ENCODE measurements around the gene UTP14A. TPM values are rescaled to one million over a fixed set of nuclear protein-coding genes. Genes with fewer than 3 reads are reported as not detected.

Gene UTP14A
- polyA plus RNA-seq, 2 of the 4 experiments (the other 2 are of a cell fraction) = 38.7 to 47.3 TPM

DNA sequence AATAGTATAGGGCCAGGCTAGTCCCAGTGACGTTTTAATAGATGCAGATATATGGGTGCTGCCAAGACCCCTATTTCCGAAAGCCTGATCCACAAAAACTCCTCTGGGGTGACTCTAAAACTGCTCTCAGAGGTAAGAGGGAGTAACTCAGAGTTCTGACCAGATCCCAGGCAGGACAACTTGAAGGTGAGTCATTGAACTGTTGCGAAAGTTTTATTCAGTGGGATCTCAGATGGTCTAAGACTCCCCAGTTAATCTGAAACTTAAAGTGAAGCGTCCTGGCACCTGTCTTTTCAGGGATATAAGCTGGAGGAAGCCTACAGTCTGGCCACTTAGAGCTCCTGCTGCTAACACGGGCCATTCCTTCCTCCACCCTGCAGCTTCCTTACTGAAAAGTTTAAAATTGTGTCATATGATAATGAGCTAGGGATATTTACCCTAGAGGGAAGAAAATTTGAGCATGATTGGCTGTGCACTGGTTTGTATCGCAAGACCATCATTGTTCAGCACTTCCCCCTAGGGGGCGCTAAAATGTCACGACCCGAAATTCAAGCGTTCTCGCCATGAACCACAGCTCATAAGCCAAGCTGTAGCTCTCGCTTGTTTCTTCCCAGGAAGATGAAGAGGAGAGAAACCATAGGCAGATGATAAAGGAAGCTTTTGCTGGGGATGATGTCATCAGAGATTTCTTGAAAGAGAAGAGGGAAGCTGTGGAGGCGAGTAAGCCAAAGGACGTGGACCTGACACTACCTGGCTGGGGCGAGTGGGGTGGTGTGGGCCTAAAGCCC, 19.5 kb downstream of the UTP14A start:
- Histone ChIP-seq H3K4me1 (peaks cover 12% of the 10 kb centered on the region), H3K4me3 (no peak overlapping the region), H3K27ac (peak overlapping the region in 1 of 2 experiments; percentile 2; a peak in 1 of 6 replicates), H3K4me2 (peak overlapping the region; percentile 45), H3K9me3 (no peaks in the 10 kb centered on the region)
- peak; percentile 73 to 87 for ATAC-seq
- 48% methylated on average over 15 of the region's 15 CpGs for WGBS (ENCODE audit: missing lambda C conversion rate)
- FAIRE-seq = peak; percentile 65
- ChIA-PET CTCF (interaction anchor here (0.6 to 4.0 kb wide), 48 partner anchors 9 to 478 kb away, joined by 3 to 56 read pairs (median 4); partner anchors contain the start of genes APLN, BCORL1 and UTP14A), POLR2A (interaction anchor here (1.0 to 2.2 kb wide), 3 partner anchors 20 to 135 kb away, joined by 3 to 7 read pairs (median 5); no protein-coding TSS in a partner anchor)
- peak; percentile 45 to 82 for DNase-seq (ENCODE audit: low read depth in 1 of 2, low spot score in 1 of 2)
- TF ChIP-seq RAD21 (conservative IDR thresholded peaks at IDR 0.05 in 1 of 2, IDR thresholded peaks at IDR 0.05 in 1 of 2) = peak; percentile 61 to 74
- no peak for TF ChIP-seq ELK1 (IDR thresholded peaks at IDR 0.05; ENCODE audit: low read depth, low read length)
- no peak for TF ChIP-seq RFX5 (IDR thresholded peaks at IDR 0.05)
- no peak for TF ChIP-seq FOSL2 (IDR thresholded peaks at IDR 0.05)
- peak; percentile 35 for TF ChIP-seq FOSL2 (CRISPR knock-in tag; IDR thresholded peaks at IDR 0.05)
- no peak for TF ChIP-seq FOXS1 (CRISPR knock-in tag; IDR thresholded peaks at IDR 0.05)
- TF ChIP-seq MYC (IDR thresholded peaks at IDR 0.05; ENCODE audit: borderline replicate concordance, low read length) = no peak
- no peak for TF ChIP-seq HOXB13 (CRISPR knock-in tag; IDR thresholded peaks at IDR 0.05; ENCODE audit: low read depth)
- TF ChIP-seq ZC3H11A (IDR thresholded peaks at IDR 0.05) = no peak
- no peak for TF ChIP-seq BHLHE40 (IDR thresholded peaks at IDR 0.05; ENCODE audit: low read depth, low read length)
- no peak for TF ChIP-seq PHF8 (IDR thresholded peaks at IDR 0.05; ENCODE audit: borderline replicate concordance, low read depth)
- TF ChIP-seq KDM5A (IDR thresholded peaks at IDR 0.05) = no peak
- peak in 1 of 2 experiments; percentile 24; a peak in 1 of 4 replicates for TF ChIP-seq CEBPB (IDR thresholded peaks at IDR 0.05)
- TF ChIP-seq SMC3 (IDR thresholded peaks at IDR 0.05) = peak; percentile 41; the same call in 2 of the 3 replicates
- TF ChIP-seq JUN (IDR thresholded peaks at IDR 0.05) = no peak
- TF ChIP-seq NR3C1 (IDR thresholded peaks at IDR 0.05) = no peak
- TF ChIP-seq, protein P1, sequence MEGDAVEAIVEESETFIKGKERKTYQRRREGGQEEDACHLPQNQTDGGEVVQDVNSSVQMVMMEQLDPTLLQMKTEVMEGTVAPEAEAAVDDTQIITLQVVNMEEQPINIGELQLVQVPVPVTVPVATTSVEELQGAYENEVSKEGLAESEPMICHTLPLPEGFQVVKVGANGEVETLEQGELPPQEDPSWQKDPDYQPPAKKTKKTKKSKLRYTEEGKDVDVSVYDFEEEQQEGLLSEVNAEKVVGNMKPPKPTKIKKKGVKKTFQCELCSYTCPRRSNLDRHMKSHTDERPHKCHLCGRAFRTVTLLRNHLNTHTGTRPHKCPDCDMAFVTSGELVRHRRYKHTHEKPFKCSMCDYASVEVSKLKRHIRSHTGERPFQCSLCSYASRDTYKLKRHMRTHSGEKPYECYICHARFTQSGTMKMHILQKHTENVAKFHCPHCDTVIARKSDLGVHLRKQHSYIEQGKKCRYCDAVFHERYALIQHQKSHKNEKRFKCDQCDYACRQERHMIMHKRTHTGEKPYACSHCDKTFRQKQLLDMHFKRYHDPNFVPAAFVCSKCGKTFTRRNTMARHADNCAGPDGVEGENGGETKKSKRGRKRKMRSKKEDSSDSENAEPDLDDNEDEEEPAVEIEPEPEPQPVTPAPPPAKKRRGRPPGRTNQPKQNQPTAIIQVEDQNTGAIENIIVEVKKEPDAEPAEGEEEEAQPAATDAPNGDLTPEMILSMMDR (IDR thresholded peaks at IDR 0.05) = peak; percentile 67

- Histone ChIP-seq H3K27ac (peak overlapping the region; percentile 95 to 99), H3K4me1 (peaks cover 8% of the 10 kb centered on the region; the same call in 1 of the 3 replicates), H3K4me2 (peak overlapping the region; percentile 89), H3K4me3 (peak overlapping the region; percentile 82), H3K9me3 (no peaks in the 10 kb centered on the region)
- POLR2A ChIA-PET = interaction anchor here (0.6 to 1.7 kb wide), 9 partner anchors 19 to 255 kb away, joined by 3 to 14 read pairs (median 4); partner anchors contain the start of genes BCORL1 and UTP14A
- 22% methylated on average over 11 of the region's 13 CpGs for WGBS (ENCODE audit: missing lambda C conversion rate)
- DNase-seq (ENCODE audit: low read depth in 1 of 2, low spot score in 1 of 2) (no peak), FAIRE-seq (no peak), ATAC-seq (peak; percentile 7 to 19; a peak in 4 of 6 replicates)
- CTCF ChIA-PET = interaction anchor here (0.6 to 3.1 kb wide), 6 partner anchors 8 to 190 kb away, joined by 3 to 15 read pairs (median 5); no protein-coding TSS in a partner anchor
- TF ChIP-seq RARB (CRISPR knock-in tag; IDR thresholded peaks at IDR 0.05) = no peak
- no peak for TF ChIP-seq HOXA7 (CRISPR knock-in tag; IDR thresholded peaks at IDR 0.05)
These were observed 25.0 kb downstream of the UTP14A start for GRCh38 chrX:129930941-129931410.

All from A549 (cell line).